ENCODE measurements around the gene UNC5B.
"Not testable (repeated sequence)": the region's sequence is repeated elsewhere in the genome, so short reads cannot be mapped to it uniquely, and the experiment has no call there.

The UNC5B gene

GRCh38 chr10:71285986-71286385 is 73.6 kb downstream of the UNC5B start:
- no peak for DNase-seq

- no peak for DNase-seq
Measured at GRCh38 chr10:71286521-71287294, 74.3 kb downstream of the UNC5B start.

DNA sequence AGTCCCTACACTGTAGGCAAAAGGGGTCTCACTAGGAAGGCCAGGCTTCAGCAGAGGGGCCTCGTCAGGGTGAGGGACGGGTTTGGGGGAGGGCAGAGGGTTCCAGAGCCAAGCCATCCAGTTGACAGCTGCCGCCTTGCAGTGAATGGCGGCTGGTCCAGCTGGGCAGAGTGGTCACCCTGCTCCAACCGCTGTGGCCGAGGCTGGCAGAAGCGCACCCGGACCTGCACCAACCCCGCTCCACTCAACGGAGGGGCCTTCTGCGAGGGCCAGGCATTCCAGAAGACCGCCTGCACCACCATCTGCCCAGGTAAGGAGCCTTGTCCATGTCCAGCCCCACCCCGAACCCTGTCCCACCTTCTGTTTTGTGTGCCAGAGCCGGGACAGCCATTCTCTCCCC is 75.1 kb downstream of the UNC5B start:
- DNase-seq = no peak

- no peak for DNase-seq
Measured at GRCh38 chr10:71288461-71288860, 76.1 kb downstream of the UNC5B start.

- no peak for DNase-seq
Measured at GRCh38 chr10:71289421-71290130, 77.2 kb downstream of the UNC5B start.

DNA sequence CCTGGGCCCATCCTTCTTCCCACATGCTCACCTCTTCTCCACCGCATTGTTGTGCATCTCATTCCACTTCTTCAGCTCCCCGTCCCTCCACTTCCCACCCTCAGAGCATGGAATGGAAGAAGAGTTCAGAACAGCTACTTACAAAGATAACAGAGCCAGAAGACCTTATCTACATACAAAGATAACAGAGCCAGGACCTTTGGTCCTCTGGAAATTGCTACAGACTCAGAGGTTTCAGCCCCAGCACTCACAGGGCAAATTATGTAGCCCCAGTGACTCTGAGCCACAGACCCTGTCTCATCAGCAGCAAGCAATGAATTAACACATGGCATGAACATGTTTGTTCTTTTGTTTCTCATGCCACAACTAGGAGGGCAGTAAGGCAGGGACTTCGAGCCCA is 78.0 kb downstream of the UNC5B start:
- DNase-seq = no peak

DNA sequence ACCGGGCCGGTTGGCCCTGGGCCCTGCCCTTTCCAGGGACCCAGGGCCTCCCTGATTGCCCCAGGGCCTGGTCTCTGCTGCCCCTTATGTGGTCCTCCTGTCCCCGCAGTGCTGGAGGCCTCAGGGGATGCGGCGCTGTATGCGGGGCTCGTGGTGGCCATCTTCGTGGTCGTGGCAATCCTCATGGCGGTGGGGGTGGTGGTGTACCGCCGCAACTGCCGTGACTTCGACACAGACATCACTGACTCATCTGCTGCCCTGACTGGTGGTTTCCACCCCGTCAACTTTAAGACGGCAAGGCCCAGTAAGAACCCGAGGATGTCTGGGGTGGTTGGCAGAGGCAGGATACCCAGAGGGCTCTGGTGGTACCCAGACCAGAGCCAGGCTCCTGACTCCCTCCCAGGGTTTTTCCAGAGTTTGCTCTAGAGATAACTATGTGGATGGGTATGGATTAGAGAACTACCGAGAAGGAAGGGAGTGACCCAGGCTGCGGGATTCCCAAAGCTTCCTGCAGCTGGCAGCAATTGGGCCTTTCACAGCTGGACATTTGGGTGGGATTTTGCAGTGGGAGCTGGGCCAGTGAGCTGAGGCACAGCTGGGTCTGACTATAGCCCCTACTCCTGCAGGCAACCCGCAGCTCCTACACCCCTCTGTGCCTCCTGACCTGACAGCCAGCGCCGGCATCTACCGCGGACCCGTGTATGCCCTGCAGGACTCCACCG is 78.6 kb downstream of the UNC5B start:
- DNase-seq = no peak

GRCh38 chr10:71291528-71291900 is 79.1 kb downstream of the UNC5B start:
- DNase-seq = no peak

- no peak for DNase-seq
Measured at GRCh38 chr10:71292624-71293445, 80.5 kb downstream of the UNC5B start.

DNA sequence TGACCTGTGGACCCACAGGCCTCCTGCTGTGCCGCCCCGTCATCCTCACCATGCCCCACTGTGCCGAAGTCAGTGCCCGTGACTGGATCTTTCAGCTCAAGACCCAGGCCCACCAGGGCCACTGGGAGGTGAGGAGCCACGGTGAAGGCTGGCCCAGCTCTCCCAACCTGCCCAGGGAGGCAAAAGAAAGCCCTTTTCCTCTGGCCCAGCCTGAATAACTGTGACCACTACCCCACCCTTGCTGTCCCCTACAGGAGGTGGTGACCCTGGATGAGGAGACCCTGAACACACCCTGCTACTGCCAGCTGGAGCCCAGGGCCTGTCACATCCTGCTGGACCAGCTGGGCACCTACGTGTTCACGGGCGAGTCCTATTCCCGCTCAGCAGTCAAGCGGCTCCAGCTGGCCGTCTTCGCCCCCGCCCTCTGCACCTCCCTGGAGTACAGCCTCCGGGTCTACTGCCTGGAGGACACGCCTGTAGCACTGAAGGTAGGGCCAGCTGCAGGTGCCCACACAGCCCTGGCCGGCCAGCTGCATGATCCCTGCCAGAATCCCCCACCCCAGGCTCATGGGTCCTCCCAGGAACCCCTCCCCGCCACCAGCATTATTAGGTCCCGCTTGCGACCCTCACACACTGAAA is 81.2 kb downstream of the UNC5B start:
- DNase-seq = no peak

- DNase-seq = no peak
Measured at GRCh38 chr10:71294091-71294561, 81.8 kb downstream of the UNC5B start.

DNA sequence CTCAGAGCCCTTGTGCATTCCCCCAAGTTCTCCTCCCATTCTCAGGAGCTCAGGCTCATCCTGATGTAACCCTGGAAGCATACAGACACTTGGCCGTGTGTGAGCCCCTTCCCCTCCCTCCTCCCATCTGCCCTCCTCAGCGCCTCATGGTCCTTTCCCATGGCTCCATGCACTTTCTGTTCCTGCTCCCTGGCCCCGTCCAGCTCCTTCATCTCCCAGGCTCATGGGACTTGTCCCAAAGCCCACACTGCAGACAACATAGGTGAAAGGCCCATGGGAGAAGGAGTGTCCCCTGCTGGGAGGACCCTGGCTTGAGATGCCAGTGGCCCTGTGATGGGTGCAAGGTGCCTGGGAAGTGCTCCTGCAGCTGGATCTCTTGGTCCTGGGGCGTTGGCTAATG is 82.5 kb downstream of the UNC5B start:
- no peak for DNase-seq

- DNase-seq = no peak
Measured at GRCh38 chr10:71295641-71296040, 83.3 kb downstream of the UNC5B start.

GRCh38 chr10:71296086-71296485 is 83.7 kb downstream of the UNC5B start:
- no peak for DNase-seq

GRCh38 chr10:71296811-71297210 is 84.4 kb downstream of the UNC5B start:
- DNase-seq = not testable (repeated sequence)

GRCh38 chr10:71297343-71297742 is 85.0 kb downstream of the UNC5B start:
- DNase-seq = no peak

DNA sequence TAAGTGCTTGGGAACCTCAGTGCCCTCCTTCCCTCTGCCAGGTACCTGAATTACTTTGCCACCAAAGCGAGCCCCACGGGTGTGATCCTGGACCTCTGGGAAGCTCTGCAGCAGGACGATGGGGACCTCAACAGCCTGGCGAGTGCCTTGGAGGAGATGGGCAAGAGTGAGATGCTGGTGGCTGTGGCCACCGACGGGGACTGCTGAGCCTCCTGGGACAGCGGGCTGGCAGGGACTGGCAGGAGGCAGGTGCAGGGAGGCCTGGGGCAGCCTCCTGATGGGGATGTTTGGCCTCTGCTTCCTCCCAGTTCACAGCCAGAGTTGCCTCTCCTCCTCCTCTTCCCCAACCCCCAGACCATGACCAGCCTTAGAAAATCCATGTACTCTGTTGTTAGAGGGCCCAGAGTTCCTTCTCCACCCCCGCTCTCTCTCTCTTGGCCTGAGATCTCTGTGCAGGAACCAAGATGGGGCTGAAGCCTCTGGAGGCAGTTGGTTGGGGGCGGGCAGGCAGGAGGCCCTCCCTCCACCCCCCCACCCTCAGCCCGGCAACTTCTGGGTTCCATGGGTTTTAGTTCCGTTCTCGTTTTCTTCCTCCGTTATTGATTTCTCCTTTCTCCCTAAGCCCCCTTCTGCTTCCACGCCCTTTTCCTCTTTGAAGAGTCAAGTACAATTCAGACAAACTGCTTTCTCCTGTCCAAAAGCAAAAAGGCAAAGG is 86.9 kb downstream of the UNC5B start:
- DNase-seq = no peak

DNA sequence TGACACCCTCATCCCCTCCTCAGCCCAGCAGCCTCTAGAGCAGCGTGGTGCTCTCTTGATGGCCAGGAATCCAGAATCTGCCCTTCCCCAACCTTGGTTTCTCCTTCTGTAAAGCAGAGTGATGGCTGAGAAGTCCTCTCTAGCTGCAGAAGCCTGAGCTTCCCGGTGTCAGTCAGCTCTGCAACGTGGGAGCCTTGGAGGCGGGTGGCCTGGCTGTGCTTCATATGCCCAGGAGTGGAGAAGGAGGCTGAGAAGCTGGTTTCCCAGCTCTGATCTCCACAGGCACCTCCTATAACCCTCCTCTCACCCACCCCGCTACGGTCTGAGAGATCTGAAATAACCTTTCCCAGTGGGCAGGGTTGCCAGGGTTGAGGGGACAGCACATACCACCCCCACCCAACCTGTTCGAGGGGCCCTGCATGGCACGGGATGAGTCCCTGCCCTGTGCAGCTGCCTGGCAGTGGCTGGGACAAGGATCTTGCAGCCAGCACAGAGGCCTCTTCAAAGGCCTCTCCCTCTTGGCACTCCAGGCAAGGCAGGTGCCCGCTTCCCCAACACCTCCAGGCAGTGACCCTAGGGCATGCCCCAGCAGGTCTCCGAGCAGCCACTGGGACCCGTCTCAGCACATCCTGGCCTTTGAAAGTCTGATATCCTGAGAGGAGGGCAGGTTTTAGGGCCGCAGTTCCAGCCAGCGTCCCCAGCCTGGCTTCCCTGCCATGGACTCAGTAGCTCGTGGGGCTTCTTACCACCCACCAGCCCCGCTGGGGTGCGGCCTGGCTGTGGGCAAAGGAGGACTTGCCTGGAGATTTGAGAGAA is 88.4 kb downstream of the UNC5B start:
- no peak for DNase-seq

- DNase-seq = no peak
Measured at GRCh38 chr10:71301371-71301916, 89.1 kb downstream of the UNC5B start.

DNA sequence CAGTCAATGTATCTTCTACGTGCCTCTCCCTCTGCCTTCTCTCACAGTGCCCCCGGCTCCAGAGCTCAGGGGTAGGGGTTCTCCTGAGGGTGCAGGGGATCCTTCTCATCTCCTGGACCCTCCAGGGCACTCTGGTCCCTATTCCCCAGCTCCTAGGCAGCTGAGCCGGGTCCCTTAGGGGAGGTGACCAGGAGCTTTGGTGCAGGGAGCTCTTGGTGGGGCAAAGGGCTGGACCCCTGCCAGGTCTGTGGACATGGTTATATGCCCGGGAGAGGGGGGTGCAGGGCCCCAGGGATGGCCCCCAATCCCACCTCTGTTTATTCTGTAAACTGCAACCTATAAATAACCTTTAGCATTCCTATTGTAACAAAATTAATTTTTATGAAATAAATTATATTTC is 90.1 kb downstream of the UNC5B start:
- DNase-seq = no peak

Data from T-helper 9 cell (primary cell).